ENCODE data around the gene MBLAC1.

MBLAC1 gene, protein sequence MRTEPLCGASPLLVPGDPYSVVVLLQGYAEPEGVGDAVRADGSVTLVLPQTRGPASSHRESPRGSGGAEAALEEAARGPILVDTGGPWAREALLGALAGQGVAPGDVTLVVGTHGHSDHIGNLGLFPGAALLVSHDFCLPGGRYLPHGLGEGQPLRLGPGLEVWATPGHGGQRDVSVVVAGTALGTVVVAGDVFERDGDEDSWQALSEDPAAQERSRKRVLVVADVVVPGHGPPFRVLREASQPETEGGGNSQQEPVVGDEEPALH

DNA sequence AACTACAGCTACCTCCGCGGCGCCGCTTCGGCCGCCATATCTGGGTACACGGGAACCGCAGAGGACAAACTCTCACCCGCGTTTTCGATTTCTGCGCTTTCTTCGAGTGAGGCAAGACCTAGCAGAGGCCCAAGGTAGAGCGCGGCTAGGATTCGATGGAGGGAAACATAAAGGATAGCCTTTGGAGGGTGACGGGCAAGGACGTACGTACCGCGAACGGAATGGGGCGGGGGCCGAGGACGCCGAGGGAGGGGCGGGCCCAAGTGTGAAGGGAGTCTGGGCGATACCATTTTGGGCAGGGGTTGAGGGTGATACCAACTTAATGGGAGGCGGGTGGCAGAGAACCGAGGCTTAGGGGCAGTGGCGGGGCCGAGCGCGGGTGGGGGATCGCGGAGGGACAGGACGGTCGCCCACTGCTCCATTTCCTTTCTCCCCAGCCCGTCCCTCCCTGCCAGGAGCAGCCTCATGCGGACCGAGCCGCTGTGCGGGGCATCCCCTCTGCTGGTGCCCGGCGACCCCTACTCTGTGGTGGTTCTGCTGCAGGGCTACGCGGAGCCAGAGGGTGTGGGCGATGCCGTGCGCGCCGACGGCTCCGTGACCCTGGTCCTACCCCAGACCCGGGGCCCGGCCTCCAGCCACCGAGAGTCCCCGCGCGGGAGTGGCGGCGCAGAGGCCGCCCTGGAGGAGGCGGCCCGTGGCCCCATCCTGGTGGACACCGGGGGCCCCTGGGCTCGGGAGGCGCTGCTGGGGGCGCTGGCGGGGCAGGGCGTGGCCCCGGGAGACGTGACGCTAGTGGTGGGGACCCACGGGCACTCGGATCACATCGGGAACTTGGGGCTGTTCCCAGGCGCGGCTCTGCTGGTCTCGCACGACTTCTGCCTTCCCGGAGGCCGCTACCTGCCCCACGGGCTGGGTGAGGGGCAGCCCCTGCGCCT is at the start of gene MBLAC1:
TSS of gene MBLAC1 (plus strand) at position 37 of the 935 bp plus-strand sequence. CDS start at position 466, 429 bp downstream.
- DNase-seq (ENCODE audit: low read depth) = peak; percentile 85

DNA sequence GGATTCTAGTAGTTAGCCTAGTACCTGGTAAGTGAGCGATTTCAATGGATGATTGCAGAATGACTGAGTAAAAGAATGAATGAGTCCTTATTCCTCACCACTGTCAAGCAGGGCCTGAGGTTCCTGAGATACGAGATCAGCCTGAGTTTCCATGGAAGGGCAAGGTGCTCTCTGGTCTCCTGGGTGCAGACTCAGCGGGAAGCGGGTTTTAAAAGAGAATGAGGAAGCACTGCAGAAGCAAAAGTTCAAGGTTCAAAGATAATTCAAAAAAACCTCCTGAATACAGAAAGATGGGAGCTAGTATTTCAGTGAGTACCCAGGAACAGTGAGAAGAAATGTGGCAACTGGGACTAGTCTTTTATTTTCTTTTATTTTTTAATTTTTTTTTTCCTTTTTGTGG is 49.6 kb upstream of the MBLAC1 start:
- no peak for DNase-seq (ENCODE audit: low read depth)

DNA sequence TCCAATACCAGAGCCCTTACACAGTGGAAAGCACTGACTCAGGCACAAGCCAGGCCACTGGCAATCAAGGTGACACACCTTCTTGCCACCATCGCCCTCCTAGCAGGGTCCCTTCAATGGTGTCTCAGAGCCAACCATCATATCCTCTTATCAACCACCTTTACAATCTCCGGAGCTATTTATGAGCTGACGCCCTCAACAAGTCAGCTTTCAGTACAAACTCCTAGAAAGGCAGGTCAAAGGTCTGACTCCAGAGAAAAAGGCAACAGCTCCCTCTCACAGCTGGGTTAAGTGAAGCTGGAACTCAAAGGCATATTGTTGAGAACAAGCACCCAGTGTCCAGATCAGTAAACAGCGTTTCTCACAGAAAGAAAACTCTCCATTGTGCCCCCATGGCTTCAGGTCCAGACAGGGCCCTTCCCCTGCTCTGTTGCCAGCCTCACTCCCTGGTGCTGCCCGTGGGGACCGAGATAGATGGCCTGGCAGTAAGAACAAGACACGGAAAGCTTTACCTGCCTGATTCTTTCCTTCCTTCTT is 47.7 kb upstream of the MBLAC1 start:
- no peak for DNase-seq (ENCODE audit: low read depth)

DNA sequence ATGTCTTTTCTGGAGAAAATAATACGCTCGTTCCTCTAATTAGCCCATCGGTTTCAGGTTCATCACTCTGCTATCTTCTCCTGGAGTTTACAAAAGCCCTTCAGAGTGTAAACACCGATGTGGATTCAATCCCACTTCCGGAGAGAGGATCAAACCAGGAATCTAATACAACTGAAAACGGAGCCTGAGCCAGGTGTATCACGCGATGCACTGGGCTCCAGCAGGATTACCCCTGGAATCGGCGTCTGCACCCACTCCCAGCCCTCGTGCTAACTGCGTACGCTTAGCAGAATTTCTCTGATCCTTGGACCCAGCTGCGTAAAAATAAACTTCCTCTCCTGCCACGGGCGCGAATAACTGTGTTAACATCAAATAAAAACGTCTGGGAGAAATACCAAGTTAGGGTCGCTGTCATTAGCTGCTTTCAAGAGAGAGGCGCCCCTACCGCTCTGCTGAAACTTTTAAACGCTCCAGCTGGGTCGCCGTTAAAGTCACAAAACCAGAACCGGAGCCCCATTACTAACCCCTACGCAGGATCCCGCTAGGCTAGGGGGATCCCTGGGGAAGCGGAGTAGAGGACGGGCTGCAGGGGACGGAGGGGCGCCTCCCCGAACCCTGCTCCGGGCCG is 45.7 kb upstream of the MBLAC1 start:
- DNase-seq (ENCODE audit: low read depth) = no peak

GRCh38 chr7:100081535-100082102 is 45.1 kb upstream of the MBLAC1 start, which contains the start of gene ZNF3:
Gene ZNF3, minus strand, starts transcription at chr7:100081723. Its CDS starts 4,366 bp downstream, at chr7:100077357.
- peak; percentile 98 for DNase-seq (ENCODE audit: low read depth)

DNA sequence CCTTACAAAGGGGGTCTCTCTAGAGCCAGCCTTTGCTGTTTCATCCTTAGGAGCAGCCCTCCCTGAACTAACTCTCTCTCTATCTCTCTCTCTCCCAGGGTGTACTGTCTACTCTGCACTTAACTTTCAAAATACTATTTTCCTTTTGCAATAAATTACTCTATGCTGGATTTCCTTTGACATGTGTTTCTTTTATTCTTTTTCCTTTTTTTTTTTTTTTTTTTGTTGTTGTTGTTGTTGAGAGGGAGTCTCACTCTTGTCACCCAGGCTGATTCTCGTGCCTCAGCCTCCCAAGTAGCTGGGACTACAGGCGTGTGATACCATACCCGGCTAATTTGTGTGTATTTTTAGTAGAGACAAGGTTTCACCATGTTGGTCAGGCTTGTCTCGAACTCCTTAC is 43.8 kb upstream of the MBLAC1 start:
- no peak for DNase-seq (ENCODE audit: low read depth)

GRCh38 chr7:100085515-100085914 is 41.3 kb upstream of the MBLAC1 start:
- DNase-seq (ENCODE audit: low read depth) = no peak

- no peak for DNase-seq (ENCODE audit: low read depth)
Observed at GRCh38 chr7:100087055-100087750, 39.6 kb upstream of the MBLAC1 start.

GRCh38 chr7:100088095-100088620 is 38.6 kb upstream of the MBLAC1 start:
- no peak for DNase-seq (ENCODE audit: low read depth)

DNA sequence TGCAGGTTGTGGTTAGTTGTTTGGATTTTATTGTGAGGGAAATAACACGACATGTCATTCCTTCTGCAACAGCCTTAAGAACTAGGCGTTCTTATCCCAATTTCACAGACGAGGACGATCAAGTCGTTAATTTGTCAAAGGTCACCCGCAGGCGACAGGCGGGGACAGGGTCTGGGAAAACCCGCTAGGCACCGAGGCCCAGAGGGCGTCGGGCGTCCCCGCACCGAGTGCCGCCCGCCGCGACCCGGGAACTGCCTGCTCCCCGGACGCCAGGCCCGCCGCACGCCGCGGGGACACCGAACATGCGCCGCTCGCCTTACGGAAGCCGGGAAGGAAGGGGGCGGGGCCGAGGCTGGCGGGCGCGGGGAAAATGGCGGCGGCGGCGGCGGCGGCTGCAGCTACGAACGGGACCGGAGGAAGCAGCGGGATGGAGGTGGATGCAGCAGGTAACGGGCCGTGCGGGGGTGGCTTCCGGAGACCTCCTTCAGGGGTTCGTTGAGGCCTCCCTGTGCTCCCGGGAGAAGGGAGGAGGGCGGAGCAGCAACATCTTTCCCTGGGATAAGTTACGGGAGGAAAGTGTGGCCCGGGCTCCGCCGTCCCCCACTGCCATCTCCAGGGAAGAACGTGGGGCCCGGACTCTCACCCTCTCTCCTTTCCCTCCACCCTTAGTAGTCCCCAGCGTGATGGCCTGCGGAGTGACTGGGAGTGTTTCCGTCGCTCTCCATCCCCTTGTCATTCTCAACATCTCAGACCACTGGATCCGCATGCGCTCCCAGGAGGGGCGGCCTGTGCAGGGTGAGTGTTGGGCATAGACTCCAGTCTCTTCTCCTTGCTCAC is 37.9 kb upstream of the MBLAC1 start, which contains the start of gene COPS6:
TSS of gene COPS6 (plus strand) at position 349 of the 837 bp plus-strand sequence. CDS start at position 371, 22 bp downstream.
- DNase-seq (ENCODE audit: low read depth) = peak; percentile 83

- DNase-seq (ENCODE audit: low read depth) = no peak
Observed at GRCh38 chr7:100089458-100090196, 37.1 kb upstream of the MBLAC1 start.

DNA sequence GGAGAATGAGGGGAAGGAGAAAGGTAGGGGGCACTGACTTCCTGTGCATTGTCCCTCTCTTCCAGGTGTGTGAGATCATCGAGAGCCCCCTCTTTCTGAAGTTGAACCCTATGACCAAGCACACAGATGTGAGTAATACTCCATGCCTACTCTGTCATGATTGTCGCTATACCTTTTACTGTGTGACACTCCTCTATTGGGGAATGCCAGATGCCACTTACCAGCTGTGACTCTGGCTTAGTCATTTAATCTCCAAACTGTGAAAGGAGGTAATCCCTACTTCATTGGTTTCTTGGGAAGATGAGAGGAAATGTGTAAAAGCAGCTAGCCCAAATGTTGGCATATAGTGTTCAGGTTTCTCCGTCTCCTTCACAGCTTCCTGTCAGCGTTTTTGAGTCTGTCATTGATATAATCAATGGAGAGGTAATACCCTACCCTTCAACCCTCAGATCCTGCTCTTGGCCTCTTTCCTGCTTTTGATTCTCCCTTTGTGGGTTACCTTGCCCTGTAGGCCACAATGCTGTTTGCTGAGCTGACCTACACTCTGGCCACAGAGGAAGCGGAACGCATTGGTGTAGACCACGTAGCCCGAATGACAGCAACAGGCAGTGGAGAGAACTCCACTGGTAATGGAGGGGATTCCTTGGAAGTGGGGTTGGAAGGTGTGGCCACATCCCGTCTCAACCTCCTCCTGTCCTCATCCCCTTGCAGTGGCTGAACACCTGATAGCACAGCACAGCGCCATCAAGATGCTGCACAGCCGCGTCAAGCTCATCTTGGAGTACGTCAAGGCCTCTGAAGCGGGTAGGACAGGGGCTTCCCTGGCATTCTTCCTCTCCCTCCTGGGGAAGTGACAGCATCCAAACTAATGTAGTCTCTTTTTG is 36.0 kb upstream of the MBLAC1 start:
- DNase-seq (ENCODE audit: low read depth) = no peak

GRCh38 chr7:100091411-100092181 is 35.2 kb upstream of the MBLAC1 start:
- DNase-seq (ENCODE audit: low read depth) = no peak

DNA sequence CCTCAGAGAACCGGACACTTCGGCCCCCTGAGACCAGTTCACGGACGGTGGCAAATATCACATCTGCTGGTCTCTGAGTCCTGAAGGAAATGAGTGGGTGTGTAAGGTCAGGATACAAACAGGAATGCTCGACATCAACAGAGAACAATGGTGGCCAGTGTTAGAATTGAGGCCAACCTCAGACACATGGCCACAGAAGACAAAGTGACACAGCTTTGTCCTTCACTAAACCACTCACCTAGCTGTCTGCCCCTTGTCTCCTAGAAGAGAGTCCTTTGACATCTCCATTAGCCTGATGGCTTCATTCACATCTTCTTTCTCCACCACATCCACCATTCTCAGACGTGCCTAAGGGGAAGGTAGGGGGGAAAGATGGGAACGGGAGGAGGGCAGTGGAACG is 33.7 kb upstream of the MBLAC1 start:
- DNase-seq (ENCODE audit: low read depth) = no peak

DNA sequence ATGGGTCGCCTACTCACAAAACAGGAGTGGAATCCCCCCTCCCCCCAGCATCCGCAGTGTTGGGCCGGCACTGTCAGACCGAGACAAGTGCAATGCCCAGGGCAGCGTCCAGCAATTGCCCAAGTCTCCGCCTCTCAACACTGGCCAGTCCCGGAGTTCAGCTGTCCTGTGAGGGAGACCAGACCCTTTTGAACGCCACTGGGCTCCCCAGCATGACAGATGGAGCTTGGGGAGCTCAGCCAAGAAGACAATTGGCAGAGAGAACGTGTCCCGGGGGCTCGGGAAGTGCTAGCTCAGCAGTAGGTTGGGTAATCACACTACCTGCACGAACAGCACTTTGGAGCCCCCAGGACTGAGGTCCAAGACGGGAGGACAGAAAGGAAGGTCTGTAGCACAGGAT is 33.3 kb upstream of the MBLAC1 start:
- no peak for DNase-seq (ENCODE audit: low read depth)

GRCh38 chr7:100093925-100094486 is 32.8 kb upstream of the MBLAC1 start:
- DNase-seq (ENCODE audit: low read depth) = no peak

DNA sequence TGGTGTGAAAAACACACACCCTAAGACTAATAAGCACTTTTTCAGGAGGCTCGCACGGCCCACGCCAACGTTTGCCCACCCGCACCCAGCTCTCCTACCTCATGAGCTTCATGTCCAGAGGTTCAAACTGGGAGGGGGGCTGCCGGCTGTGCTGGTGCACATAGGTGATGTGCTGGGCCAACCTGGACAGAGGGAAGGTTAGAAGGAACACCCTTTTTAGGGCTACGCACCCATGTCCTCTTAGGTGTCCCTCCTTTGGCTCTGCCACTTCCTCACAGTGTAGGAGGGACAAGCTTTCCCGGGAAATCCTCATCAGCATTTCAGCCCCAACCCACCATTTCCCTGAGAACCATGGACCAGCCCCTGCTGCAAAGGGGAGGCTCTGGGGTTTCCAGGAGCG is 31.5 kb upstream of the MBLAC1 start:
- DNase-seq (ENCODE audit: low read depth) = no peak

All from activated T-cell treated with anti-CD3 and anti-CD28 coated beads for 24 hours (primary cell).